Caki2 (cell line): ENCODE results near the gene BNIP5. TPM values are rescaled to one million over a fixed set of nuclear protein-coding genes. Genes with fewer than 3 reads are reported as not detected.

ENCODE experiments used
- DNase-seq: peaks from one replicate; pipeline ENCODE4 v3.0.0-alpha.2; 2015; ENCODE audit warnings: low read depth
- in situ Hi-C: cut with HindIII; loops from 2 replicates; pipeline ENCODE4 v1.10.0; 2016; ENCODE audit warnings: low sequenced_read_pairs, low pct_unique_long_range_greater_than_20kb, mixed read lengths
- total RNA-seq: library from RNA; depleted of rRNA; stranded (reverse); fragments of >200 nt; shearing (Covaris generic); gene quantifications from 2 replicates; pipeline ENCODE4 v1.2.3, GENCODE V29; 2014; ENCODE audit warnings: low replicate concordance

Gene BNIP5
- total RNA-seq, 1 experiment from 2014 or later: not detected

GRCh38 chr6:36312854-36313648 lies 23.6 kb downstream of the BNIP5 start:
- in situ Hi-C loops: no loop called here
- DNase-seq: no peak

DNA sequence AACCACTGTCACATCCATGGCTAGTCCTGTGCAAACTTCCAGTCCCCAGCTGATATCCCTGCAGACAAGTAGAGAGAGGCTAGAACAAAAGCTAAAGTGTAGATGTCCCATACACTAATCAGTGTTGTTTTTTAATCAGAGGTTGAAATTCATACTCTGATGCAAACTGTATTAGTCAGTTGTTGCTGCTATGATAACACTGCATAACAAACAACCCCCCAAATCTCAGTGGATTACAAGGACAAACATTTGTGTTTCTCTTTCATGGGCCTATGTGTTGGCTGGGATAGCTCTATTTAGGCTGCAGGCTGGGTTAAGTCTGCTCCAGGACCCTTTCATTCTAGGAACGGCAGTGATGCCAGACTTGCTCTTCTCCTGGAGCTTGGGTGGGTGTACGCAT lies 26.8 kb downstream of the BNIP5 start:
- in situ Hi-C loops: no loop called here
- no peak for DNase-seq

GRCh38 chr6:36309203-36309602 lies 27.5 kb downstream of the BNIP5 start:
- in situ Hi-C loops: no loop called here
- no peak for DNase-seq

DNA sequence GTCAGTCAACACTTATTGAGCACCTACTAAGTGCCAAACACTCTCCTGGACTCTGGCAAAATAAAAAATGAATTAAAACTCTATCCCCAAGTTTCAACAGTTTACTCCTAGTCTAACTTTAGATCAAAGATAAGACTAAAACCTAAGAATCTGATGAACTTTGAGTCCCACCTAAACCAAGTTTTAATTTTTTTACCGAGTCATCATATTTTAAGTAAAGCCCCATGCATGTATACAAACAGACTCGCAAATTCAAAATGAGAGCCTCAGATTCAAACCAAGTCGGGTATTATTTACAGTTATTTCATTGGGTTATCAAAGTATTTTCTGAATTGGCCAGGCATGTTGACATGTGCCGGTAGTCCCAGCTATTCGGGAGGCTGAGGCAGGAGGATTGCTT lies 28.2 kb downstream of the BNIP5 start:
- in situ Hi-C loops: no loop called here
- DNase-seq: no peak

DNA sequence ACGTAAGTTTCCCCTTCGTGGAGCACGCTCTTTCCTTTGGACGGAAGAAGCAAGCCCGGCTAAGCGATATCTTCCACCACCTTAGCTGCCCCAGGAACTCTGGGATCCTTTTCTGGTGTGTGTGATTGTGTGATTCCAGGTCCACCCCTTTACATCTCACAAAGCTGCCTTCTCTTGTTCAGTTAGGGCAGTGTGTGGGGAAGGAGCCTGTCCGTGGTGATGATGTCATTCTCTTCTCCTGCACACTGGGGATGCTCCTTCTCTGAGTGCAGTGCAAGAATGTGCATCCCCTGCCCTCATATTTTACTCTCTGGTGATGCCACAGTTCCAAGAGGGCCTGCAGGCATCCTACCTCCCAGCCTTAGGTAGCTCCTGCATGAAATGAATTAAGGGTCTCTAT lies 30.3 kb downstream of the BNIP5 start:
- DNase-seq: no peak
- in situ Hi-C loops: no loop called here

GRCh38 chr6:36305885-36306284 lies 30.8 kb downstream of the BNIP5 start:
- in situ Hi-C loops: no loop called here

GRCh38 chr6:36302227-36302976 lies 34.3 kb downstream of the BNIP5 start:
- DNase-seq: peak; percentile 59
- in situ Hi-C loops: no loop called here

More at GRCh38 chr6:36305885-36306284, 30.8 kb downstream of the BNIP5 start:
- no peak for DNase-seq

GRCh38 chr6:36301781-36302180 lies 34.9 kb downstream of the BNIP5 start:
- no peak for DNase-seq
- in situ Hi-C loops: no loop called here

GRCh38 chr6:36301085-36301658 lies 35.5 kb downstream of the BNIP5 start:
- in situ Hi-C loops: no loop called here
- no peak for DNase-seq

GRCh38 chr6:36298027-36298426 lies 38.7 kb downstream of the BNIP5 start:
- DNase-seq: no peak
- in situ Hi-C loops: no loop called here

- DNase-seq: no peak
- in situ Hi-C loops: no loop called here
These were observed 39.2 kb downstream of the BNIP5 start for GRCh38 chr6:36297511-36297910.

DNA sequence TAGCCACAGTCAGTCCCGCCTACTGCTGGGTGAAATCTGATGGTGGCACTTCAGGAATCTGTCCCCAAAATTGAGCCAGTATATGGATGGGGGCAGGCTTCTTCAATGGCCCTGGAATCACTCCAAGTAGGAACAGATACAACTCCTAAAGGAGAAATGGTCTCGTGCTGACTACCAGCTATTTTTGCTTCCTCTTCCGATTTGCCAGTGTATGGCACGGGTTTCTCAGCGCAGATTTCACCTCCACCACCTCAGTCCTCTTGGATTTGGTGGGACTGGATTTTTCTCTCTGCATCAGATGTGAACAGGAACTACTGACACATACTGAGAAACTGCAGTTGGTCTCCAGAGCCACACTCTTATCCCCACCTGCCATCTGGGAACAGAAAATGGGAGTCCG lies 39.6 kb downstream of the BNIP5 start:
- no peak for DNase-seq
- in situ Hi-C loops: no loop called here

DNA sequence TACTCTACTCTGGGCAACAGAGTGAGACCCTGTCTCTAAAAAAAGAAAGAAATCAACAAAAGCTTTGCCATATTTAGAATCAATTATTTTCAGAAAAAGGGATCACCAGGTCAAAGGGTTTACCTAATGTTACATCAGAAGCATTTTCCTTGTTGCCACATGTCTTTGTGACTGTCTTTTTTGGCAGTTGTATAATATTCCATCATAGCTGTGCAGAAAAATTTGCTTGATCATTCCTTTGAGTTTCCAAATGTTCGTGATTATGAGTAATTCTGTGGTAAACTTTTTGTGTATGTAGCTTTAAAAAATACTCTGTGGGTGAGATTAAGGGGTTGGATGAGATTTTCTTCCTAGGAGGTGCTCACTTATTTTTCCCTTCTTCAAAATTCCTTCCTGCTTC lies 40.4 kb downstream of the BNIP5 start:
- in situ Hi-C loops: no loop called here
- DNase-seq: no peak

DNA sequence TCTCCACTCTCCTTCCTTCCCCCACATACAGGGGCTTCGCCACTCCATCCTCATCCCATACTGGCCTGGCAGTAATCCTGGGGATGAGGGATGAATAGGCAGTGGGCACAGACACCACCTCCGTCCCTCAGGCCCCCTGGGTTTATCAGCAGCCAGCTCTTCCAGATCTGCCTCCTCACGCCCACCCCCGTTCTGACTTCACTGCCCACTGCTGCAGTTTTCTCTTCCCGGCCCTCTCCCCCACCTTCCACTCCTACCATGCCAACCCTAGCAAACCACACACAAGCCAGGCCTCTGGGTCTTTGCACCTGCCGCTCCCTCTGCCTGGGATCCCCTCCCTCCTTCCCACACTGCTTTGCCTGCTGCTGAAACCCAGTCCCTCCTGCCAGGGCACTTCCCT lies 44.5 kb downstream of the BNIP5 start:
- no peak for DNase-seq
- in situ Hi-C loops: no loop called here

GRCh38 chr6:36290668-36291620 lies 45.7 kb downstream of the BNIP5 start:
- in situ Hi-C loops: no loop called here
- DNase-seq: no peak

DNA sequence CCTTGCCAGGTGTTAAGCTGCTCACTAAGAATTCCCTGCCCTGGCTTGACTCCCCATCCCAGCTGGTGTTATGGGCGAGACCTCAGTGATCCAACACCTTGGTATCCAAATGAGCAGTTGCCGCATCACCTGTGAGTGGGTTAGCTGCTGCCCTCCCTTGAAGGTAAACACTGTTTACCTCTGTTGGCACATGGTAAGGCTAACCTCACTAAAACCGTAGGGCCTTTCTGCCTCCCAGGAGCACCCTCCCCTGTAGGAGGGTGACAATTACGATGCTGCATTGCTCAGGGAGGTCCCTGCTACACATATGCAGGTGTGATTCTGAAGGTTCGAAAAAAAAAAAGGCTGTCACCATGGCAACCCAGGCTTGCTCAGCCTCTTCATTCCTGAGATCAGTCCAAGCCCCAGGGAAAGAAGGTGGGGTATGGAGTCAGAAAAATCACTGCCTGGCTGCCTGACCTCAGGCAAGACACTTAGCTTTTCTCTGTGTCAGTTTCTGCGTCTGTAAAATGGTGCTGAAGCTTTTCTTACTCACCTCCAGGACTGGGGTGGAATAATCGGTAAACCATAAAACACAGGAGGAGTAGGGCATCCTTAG lies 47.3 kb downstream of the BNIP5 start:
- no peak for DNase-seq
- in situ Hi-C loops: no loop called here

- no peak for DNase-seq
These were observed 49.8 kb downstream of the BNIP5 start for GRCh38 chr6:36286858-36287257.

DNA sequence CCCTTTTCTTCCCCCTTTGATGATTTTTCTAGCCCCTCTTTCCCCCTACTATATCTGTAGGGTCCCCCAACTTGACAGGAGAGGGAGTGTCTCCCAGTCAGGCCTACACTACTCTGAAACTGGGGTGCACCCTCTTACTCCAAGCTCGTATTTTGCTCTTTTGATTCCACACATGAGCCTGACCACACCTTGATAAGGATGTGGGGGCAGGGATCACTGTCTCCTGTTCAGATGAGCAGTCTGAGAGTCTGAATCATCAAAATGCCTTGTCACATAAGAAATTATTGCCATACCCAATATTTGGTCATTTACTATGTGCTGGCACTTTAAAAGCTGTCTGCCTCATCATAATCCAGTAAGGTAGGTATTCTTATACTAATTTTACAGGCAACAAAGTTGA lies 50.9 kb downstream of the BNIP5 start:
- no peak for DNase-seq
- in situ Hi-C loops: no loop called here

More at GRCh38 chr6:36286858-36287257, 49.8 kb downstream of the BNIP5 start:
- in situ Hi-C loops: no loop called here
